MM.1S (cell line): ENCODE results near the gene RILPL1.
"Not testable (repeated sequence)": the region's sequence is repeated elsewhere in the genome, so short reads cannot be mapped to it uniquely, and the experiment has no call there.

Experiments
- EZH2phosphoT487 ChIP-seq: fragments of 300-600 bp; sonication (generic); IDR thresholded peaks from 2 replicates; pipeline ENCODE4 v1.6.1; 2018; ENCODE audit warnings: antibody characterized with exemption, low read length
- TF ChIP-seq, protein P1 (sequence below): fragments of 300-600 bp; sonication (generic); IDR thresholded peaks from 2 replicates; pipeline ENCODE4 v1.5.1; 2016; ENCODE audit warnings: antibody characterized with exemption, low read length, mixed read lengths

DNA sequence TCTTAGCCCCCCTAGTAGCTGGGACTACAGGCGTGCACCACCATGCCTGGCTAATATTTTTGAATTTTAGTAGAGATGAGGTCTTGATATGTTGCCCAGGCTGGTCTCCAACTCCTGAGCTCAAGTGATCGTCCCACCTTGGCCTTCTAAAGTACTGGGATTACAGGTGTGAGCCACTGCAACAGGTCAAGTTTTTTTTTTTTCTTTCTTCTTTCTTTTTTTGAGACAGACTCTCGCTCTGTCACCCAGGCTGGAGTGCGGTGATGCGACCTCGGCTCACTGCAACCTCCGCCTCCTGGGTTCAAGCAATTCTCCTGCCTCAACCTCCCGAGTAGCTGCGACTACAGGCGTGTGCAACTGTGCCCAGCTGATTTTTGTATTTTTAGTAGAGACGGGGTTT, 70.3 kb downstream of the RILPL1 start:
- TF ChIP-seq, protein P1, sequence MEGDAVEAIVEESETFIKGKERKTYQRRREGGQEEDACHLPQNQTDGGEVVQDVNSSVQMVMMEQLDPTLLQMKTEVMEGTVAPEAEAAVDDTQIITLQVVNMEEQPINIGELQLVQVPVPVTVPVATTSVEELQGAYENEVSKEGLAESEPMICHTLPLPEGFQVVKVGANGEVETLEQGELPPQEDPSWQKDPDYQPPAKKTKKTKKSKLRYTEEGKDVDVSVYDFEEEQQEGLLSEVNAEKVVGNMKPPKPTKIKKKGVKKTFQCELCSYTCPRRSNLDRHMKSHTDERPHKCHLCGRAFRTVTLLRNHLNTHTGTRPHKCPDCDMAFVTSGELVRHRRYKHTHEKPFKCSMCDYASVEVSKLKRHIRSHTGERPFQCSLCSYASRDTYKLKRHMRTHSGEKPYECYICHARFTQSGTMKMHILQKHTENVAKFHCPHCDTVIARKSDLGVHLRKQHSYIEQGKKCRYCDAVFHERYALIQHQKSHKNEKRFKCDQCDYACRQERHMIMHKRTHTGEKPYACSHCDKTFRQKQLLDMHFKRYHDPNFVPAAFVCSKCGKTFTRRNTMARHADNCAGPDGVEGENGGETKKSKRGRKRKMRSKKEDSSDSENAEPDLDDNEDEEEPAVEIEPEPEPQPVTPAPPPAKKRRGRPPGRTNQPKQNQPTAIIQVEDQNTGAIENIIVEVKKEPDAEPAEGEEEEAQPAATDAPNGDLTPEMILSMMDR = not testable (repeated sequence)
- not testable (repeated sequence) for TF ChIP-seq EZH2phosphoT487
